Measurements from ENCODE around the gene PLD3.

Gene PLD3

GRCh38 chr19:40336601-40336900 is 11.9 kb upstream of the PLD3 start:
- no peak overlapping the region for H3K14ac ChIP-seq (ENCODE audit: low read length)
- no peak overlapping the region for H3K9ac ChIP-seq (ENCODE audit: low read length)
- no peak overlapping the region for H2BK120ac ChIP-seq (ENCODE audit: insufficient read depth, low read length, poor library complexity)
- H3K9me3 ChIP-seq (ENCODE audit: insufficient read depth, low read depth, low read length), result no peaks in the 10 kb centered on the region
- H2AFZ ChIP-seq (ENCODE audit: insufficient read depth, low read length, poor library complexity), result no peak overlapping the region
- H4K12ac ChIP-seq (ENCODE audit: low read depth, low read length), result no peak overlapping the region
- peaks cover 3% of the 10 kb centered on the region for H3K79me1 ChIP-seq (ENCODE audit: low read length)
- H2AK5ac ChIP-seq (ENCODE audit: low read length), result no peak overlapping the region
- no peak overlapping the region for H3K4ac ChIP-seq (ENCODE audit: low read depth, low read length)
- no peak overlapping the region for H2BK12ac ChIP-seq (ENCODE audit: low read length)
- H2BK5ac ChIP-seq (ENCODE audit: low read depth, low read length, poor library complexity), result no peak overlapping the region
- H3K18ac ChIP-seq (ENCODE audit: low read length), result no peak overlapping the region
- H3K4me1 ChIP-seq (ENCODE audit: control insufficient read depth in 1 of 2, insufficient read depth in 2 of 2, low read length in 2 of 2), result peaks cover 0 to 2% of the 10 kb centered on the region in 2 experiments
- WGBS (ENCODE audit: extremely low coverage, insufficient coverage, insufficient read length), result no CpG with 5 or more reads among the region's 2 CpGs
- H3K36me3 ChIP-seq (ENCODE audit: control insufficient read depth in 1 of 2, insufficient read depth in 2 of 2, low read length in 2 of 2), result peaks cover 38 to 39% of the 10 kb centered on the region in 2 experiments
- H3K4me3 ChIP-seq (ENCODE audit: low read depth, low read length), result peak overlapping the region; percentile 7
- no peak for DNase-seq
- no peak overlapping the region for H3K4me2 ChIP-seq (ENCODE audit: low read length)
- H3K79me2 ChIP-seq (ENCODE audit: control insufficient read depth, insufficient read depth, low read length, poor library complexity), result peaks cover 2% of the 10 kb centered on the region
- H3K27me3 ChIP-seq (ENCODE audit: insufficient read depth, low read length), result no peaks in the 10 kb centered on the region
- no peak overlapping the region for H3K27ac ChIP-seq (ENCODE audit: low read depth, low read length)
- H4K91ac ChIP-seq (ENCODE audit: low read depth, low read length), result no peak overlapping the region
- H3K23ac ChIP-seq (ENCODE audit: low read length), result peak overlapping the region; percentile 58
- H4K8ac ChIP-seq (ENCODE audit: low read depth, low read length), result no peak overlapping the region

- WGBS (ENCODE audit: extremely low coverage, insufficient coverage, insufficient read length), result no CpG with 5 or more reads among the region's 2 CpGs
- Histone ChIP-seq H3K9me3 (ENCODE audit: insufficient read depth, low read depth, low read length) (no peaks in the 10 kb centered on the region), H2BK5ac (ENCODE audit: low read depth, low read length, poor library complexity) (no peak overlapping the region), H4K91ac (ENCODE audit: low read depth, low read length) (no peak overlapping the region), H3K4me3 (ENCODE audit: low read depth, low read length) (no peak overlapping the region), H4K12ac (ENCODE audit: low read depth, low read length) (no peak overlapping the region), H2AFZ (ENCODE audit: insufficient read depth, low read length, poor library complexity) (no peak overlapping the region), H2BK12ac (ENCODE audit: low read length) (no peak overlapping the region), H2BK120ac (ENCODE audit: insufficient read depth, low read length, poor library complexity) (no peak overlapping the region), H3K14ac (ENCODE audit: low read length) (no peak overlapping the region), H3K4me2 (ENCODE audit: low read length) (no peak overlapping the region), H3K79me2 (ENCODE audit: control insufficient read depth, insufficient read depth, low read length, poor library complexity) (peaks cover 2% of the 10 kb centered on the region), H2AK5ac (ENCODE audit: low read length) (no peak overlapping the region), H3K4me1 (ENCODE audit: control insufficient read depth in 1 of 2, insufficient read depth in 2 of 2, low read length in 2 of 2) (peaks cover 5 to 8% of the 10 kb centered on the region in 2 experiments), H3K4ac (ENCODE audit: low read depth, low read length) (no peak overlapping the region), H3K27ac (ENCODE audit: low read depth, low read length) (no peak overlapping the region), H3K18ac (ENCODE audit: low read length) (no peak overlapping the region), H4K8ac (ENCODE audit: low read depth, low read length) (no peak overlapping the region), H3K23ac (ENCODE audit: low read length) (no peak overlapping the region), H3K27me3 (ENCODE audit: insufficient read depth, low read length) (no peaks in the 10 kb centered on the region), H3K36me3 (ENCODE audit: control insufficient read depth in 1 of 2, insufficient read depth in 2 of 2, low read length in 2 of 2) (peaks cover 33 to 34% of the 10 kb centered on the region in 2 experiments), H3K9ac (ENCODE audit: low read length) (no peak overlapping the region), H3K79me1 (ENCODE audit: low read length) (peaks cover 2% of the 10 kb centered on the region)
- no peak for DNase-seq
Measured at GRCh38 chr19:40337107-40337506, 11.4 kb upstream of the PLD3 start.

GRCh38 chr19:40337594-40337993 is 10.9 kb upstream of the PLD3 start:
- H4K8ac ChIP-seq (ENCODE audit: low read depth, low read length), result peak overlapping the region; percentile 27
- H3K4me2 ChIP-seq (ENCODE audit: low read length), result no peak overlapping the region
- no peak overlapping the region for H3K27ac ChIP-seq (ENCODE audit: low read depth, low read length)
- H3K14ac ChIP-seq (ENCODE audit: low read length), result no peak overlapping the region
- peaks cover 2% of the 10 kb centered on the region for H3K79me1 ChIP-seq (ENCODE audit: low read length)
- no peaks in the 10 kb centered on the region for H3K9me3 ChIP-seq (ENCODE audit: insufficient read depth, low read depth, low read length)
- no peak overlapping the region for H2AFZ ChIP-seq (ENCODE audit: insufficient read depth, low read length, poor library complexity)
- H4K12ac ChIP-seq (ENCODE audit: low read depth, low read length), result peak overlapping the region; percentile 22
- no peak overlapping the region for H3K9ac ChIP-seq (ENCODE audit: low read length)
- H3K4me1 ChIP-seq (ENCODE audit: control insufficient read depth in 1 of 2, insufficient read depth in 2 of 2, low read length in 2 of 2), result peaks cover 6 to 13% of the 10 kb centered on the region in 2 experiments
- H3K79me2 ChIP-seq (ENCODE audit: control insufficient read depth, insufficient read depth, low read length, poor library complexity), result peaks cover 2% of the 10 kb centered on the region
- DNase-seq, result no peak
- peaks cover 31% of the 10 kb centered on the region in 2 experiments for H3K36me3 ChIP-seq (ENCODE audit: control insufficient read depth in 1 of 2, insufficient read depth in 2 of 2, low read length in 2 of 2)
- H3K23ac ChIP-seq (ENCODE audit: low read length), result no peak overlapping the region
- H4K91ac ChIP-seq (ENCODE audit: low read depth, low read length), result no peak overlapping the region
- H2BK120ac ChIP-seq (ENCODE audit: insufficient read depth, low read length, poor library complexity), result no peak overlapping the region
- H3K27me3 ChIP-seq (ENCODE audit: insufficient read depth, low read length), result no peaks in the 10 kb centered on the region
- H2AK5ac ChIP-seq (ENCODE audit: low read length), result no peak overlapping the region
- H2BK5ac ChIP-seq (ENCODE audit: low read depth, low read length, poor library complexity), result no peak overlapping the region
- H3K4ac ChIP-seq (ENCODE audit: low read depth, low read length), result peak overlapping the region; percentile 52
- H3K4me3 ChIP-seq (ENCODE audit: low read depth, low read length), result no peak overlapping the region
- peak overlapping the region; percentile 88 for H3K18ac ChIP-seq (ENCODE audit: low read length)
- peak overlapping the region; percentile 40 for H2BK12ac ChIP-seq (ENCODE audit: low read length)
- no CpG with 5 or more reads among the region's 5 CpGs for WGBS (ENCODE audit: extremely low coverage, insufficient coverage, insufficient read length)

GRCh38 chr19:40339018-40339728 is 9.3 kb upstream of the PLD3 start:
- Histone ChIP-seq H3K9ac (ENCODE audit: low read length) (no peak overlapping the region), H4K12ac (ENCODE audit: low read depth, low read length) (no peak overlapping the region), H2AK5ac (ENCODE audit: low read length) (no peak overlapping the region), H3K27me3 (ENCODE audit: insufficient read depth, low read length) (no peaks in the 10 kb centered on the region), H3K36me3 (ENCODE audit: control insufficient read depth in 1 of 2, insufficient read depth in 2 of 2, low read length in 2 of 2) (peaks cover 31 to 33% of the 10 kb centered on the region in 2 experiments), H3K4me1 (ENCODE audit: control insufficient read depth in 1 of 2, insufficient read depth in 2 of 2, low read length in 2 of 2) (peaks cover 12 to 21% of the 10 kb centered on the region in 2 experiments), H3K79me2 (ENCODE audit: control insufficient read depth, insufficient read depth, low read length, poor library complexity) (peaks cover 5% of the 10 kb centered on the region), H2BK12ac (ENCODE audit: low read length) (no peak overlapping the region), H3K4ac (ENCODE audit: low read depth, low read length) (no peak overlapping the region), H2AFZ (ENCODE audit: insufficient read depth, low read length, poor library complexity) (no peak overlapping the region), H3K18ac (ENCODE audit: low read length) (no peak overlapping the region), H3K27ac (ENCODE audit: low read depth, low read length) (no peak overlapping the region), H3K23ac (ENCODE audit: low read length) (no peak overlapping the region), H3K4me2 (ENCODE audit: low read length) (no peak overlapping the region), H3K79me1 (ENCODE audit: low read length) (peaks cover 3% of the 10 kb centered on the region), H3K14ac (ENCODE audit: low read length) (no peak overlapping the region), H4K91ac (ENCODE audit: low read depth, low read length) (no peak overlapping the region), H3K9me3 (ENCODE audit: insufficient read depth, low read depth, low read length) (no peaks in the 10 kb centered on the region), H4K8ac (ENCODE audit: low read depth, low read length) (no peak overlapping the region), H2BK5ac (ENCODE audit: low read depth, low read length, poor library complexity) (no peak overlapping the region), H3K4me3 (ENCODE audit: low read depth, low read length) (no peak overlapping the region), H2BK120ac (ENCODE audit: insufficient read depth, low read length, poor library complexity) (no peak overlapping the region)
- DNase-seq, result no peak
- no CpG with 5 or more reads among the region's 4 CpGs for WGBS (ENCODE audit: extremely low coverage, insufficient coverage, insufficient read length)

Data from trophoblast cell (in vitro differentiated cells and primary cell).